RWPE2 (cell line): Measurements from ENCODE around the gene SPESP1.

ENCODE experiments used
- ATAC-seq: fragments of 200-7000 bp; cut with Tn5 transposase; 3 replicates; pipeline ENCODE4 v1.9.1; 2021; ENCODE audit warnings: low read depth
- DNase-seq: peaks from one replicate; pipeline ENCODE4 v3.0.0-alpha.2; 2020; ENCODE audit warnings: low spot score
- H3K27ac ChIP-seq: fragments of 450-650 bp; 2 replicates; pipeline ENCODE4 v1.5.1; 2017; ENCODE audit warnings: mild to moderate bottlenecking; ENCODE audit not compliant: poor library complexity, severe bottlenecking
- H3K27me3 ChIP-seq: fragments of 250-450 bp; sonication (Bioruptor Pico); 2 replicates; pipeline ENCODE4 v1.5.1; 2021; ENCODE audit warnings: mild to moderate bottlenecking, moderate library complexity; ENCODE audit not compliant: insufficient read depth, poor library complexity, severe bottlenecking
- H3K36me3 ChIP-seq: fragments of 250-450 bp; sonication (Bioruptor Pico); 2 replicates; pipeline ENCODE4 v1.5.1; 2020; ENCODE audit warnings: low read depth, mild to moderate bottlenecking, moderate library complexity
- H3K4me1 ChIP-seq: fragments of 250-450 bp; sonication (Bioruptor Pico); 2 replicates; pipeline ENCODE4 v1.5.1; 2021; ENCODE audit warnings: mild to moderate bottlenecking, moderate library complexity; ENCODE audit not compliant: insufficient read depth, poor library complexity, severe bottlenecking
- H3K4me3 ChIP-seq: fragments of 250-450 bp; sonication (Bioruptor Pico); 2 replicates; pipeline ENCODE4 v1.5.1; 2021; ENCODE audit warnings: mild to moderate bottlenecking, moderate library complexity; ENCODE audit not compliant: severe bottlenecking
- H3K9me3 ChIP-seq: fragments of 250-450 bp; sonication (Bioruptor Pico); 2 replicates; pipeline ENCODE4 v1.5.1; 2021; ENCODE audit warnings: mild to moderate bottlenecking, moderate library complexity; ENCODE audit not compliant: severe bottlenecking
- CTCF ChIP-seq: fragments of 450-650 bp; IDR thresholded peaks from one replicate; pipeline ENCODE4 v1.5.1; 2017; ENCODE audit warnings: mild to moderate bottlenecking, moderate library complexity; ENCODE audit not compliant: poor library complexity, severe bottlenecking

The SPESP1 gene

DNA sequence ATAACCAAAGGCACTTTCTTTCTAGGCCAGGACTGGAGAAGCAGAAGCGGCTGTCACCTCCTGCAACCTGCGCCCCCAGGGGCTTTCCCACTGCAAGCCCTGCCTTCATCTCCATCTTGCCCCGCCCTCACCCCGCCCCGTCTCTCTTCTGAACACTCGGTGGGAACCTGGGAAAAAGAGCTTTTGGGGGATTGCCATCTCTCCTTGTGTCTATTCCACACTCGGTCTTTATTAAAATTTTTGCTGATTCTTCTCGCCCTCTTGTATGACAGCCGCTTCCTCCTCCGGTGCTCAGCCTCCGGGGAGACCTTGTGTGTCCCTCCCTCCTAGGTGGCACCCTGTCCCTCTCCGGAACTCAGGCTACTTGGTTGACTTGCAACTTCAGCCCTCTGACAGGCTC, 41.9 kb upstream of the SPESP1 start:
- TF ChIP-seq CTCF: no peak
- Histone ChIP-seq H3K4me1 (peaks cover 13% of the 10 kb centered on the region), H3K4me3 (no peak overlapping the region), H3K27me3 (peaks cover 2% of the 10 kb centered on the region), H3K36me3 (no peaks in the 10 kb centered on the region), H3K9me3 (no peaks in the 10 kb centered on the region), H3K27ac (no peak overlapping the region)
- DNase-seq: no peak
- no peak for ATAC-seq

GRCh38 chr15:68894208-68894607, 36.1 kb upstream of the SPESP1 start:
- no peaks in the 10 kb centered on the region for H3K36me3 ChIP-seq
- no peak overlapping the region for H3K27ac ChIP-seq
- no peak for TF ChIP-seq CTCF
- no peaks in the 10 kb centered on the region for H3K4me1 ChIP-seq
- no peak for ATAC-seq
- H3K27me3 ChIP-seq: peaks cover 7% of the 10 kb centered on the region
- no peak overlapping the region for H3K4me3 ChIP-seq
- DNase-seq: no peak
- no peaks in the 10 kb centered on the region for H3K9me3 ChIP-seq

DNA sequence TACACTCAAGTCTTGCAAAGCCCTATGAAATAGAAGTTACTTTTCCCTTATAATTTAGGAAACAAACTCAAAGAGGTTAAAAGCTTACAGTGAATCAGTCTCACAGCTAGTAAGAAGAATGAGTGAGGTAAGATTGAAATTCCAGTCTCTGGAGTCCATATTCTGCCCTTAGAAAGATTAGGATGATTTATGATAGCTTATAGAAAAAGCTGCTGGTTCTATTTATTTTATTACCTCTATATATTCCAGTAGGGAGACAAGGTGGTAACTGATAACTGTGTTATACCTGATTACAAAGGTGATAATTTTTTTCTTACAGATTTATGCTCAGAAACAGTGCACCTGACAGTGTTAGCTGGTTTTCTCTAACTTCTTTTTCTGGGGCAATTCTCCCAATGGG, 34.1 kb upstream of the SPESP1 start:
- Histone ChIP-seq H3K36me3 (no peaks in the 10 kb centered on the region), H3K27ac (no peak overlapping the region), H3K4me3 (no peak overlapping the region), H3K9me3 (no peaks in the 10 kb centered on the region), H3K27me3 (peaks cover 7% of the 10 kb centered on the region), H3K4me1 (no peaks in the 10 kb centered on the region)
- DNase-seq: no peak
- ATAC-seq: no peak
- no peak for TF ChIP-seq CTCF

GRCh38 chr15:68897016-68897415, 33.3 kb upstream of the SPESP1 start:
- Histone ChIP-seq H3K36me3 (no peaks in the 10 kb centered on the region), H3K27me3 (peaks cover 7% of the 10 kb centered on the region), H3K4me3 (no peak overlapping the region), H3K4me1 (no peaks in the 10 kb centered on the region), H3K9me3 (no peaks in the 10 kb centered on the region), H3K27ac (no peak overlapping the region)
- ATAC-seq: no peak
- DNase-seq: no peak
- TF ChIP-seq CTCF: no peak

DNA sequence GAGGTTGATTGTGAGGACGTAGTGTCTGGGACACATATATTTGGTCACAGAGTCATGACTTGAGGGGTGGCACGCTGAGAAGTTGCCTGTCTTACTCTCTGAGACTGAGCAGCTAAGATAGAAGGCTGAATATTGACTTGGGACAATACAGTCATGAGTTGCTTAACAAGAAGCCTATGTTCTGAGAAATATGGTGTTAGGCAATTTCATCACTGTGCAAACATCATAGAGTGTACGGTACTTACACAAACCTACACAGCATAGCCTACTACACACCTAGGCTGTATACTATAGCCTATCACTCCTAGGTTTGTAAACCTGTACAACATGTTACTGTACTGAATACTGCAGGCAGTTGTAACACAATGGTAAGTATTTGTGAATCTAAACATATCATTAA, 30.3 kb upstream of the SPESP1 start:
- H3K36me3 ChIP-seq: no peaks in the 10 kb centered on the region
- DNase-seq (no peak), ATAC-seq (peak; percentile 54; the same call in 2 of the 3 replicates)
- H3K27ac ChIP-seq: no peak overlapping the region
- H3K4me1 ChIP-seq: no peaks in the 10 kb centered on the region
- no peak for TF ChIP-seq CTCF
- no peak overlapping the region for H3K4me3 ChIP-seq
- no peaks in the 10 kb centered on the region for H3K9me3 ChIP-seq
- H3K27me3 ChIP-seq: peaks cover 3% of the 10 kb centered on the region
